22Rv1 (cell line): ENCODE measurements around the gene ANKRD33.

Experiments used
- CTCF ChIP-seq: fragments of 450-650 bp; IDR thresholded peaks from 2 replicates; pipeline ENCODE4 v1.5.1; 2017; ENCODE audit warnings: mild to moderate bottlenecking
- ZFX ChIP-seq: fragments of 450-650 bp; IDR thresholded peaks from 2 replicates; pipeline ENCODE4 v1.6.1; 2017; ENCODE audit warnings: antibody characterized with exemption, borderline replicate concordance

GRCh38 chr12:51855586-51856428 is 32.1 kb upstream of the ANKRD33 start:
- TF ChIP-seq CTCF (no peak), ZFX (no peak)
